Keratinocyte (primary cell): ENCODE data around the gene OMD. TPM values are rescaled to one million over a fixed set of nuclear protein-coding genes. Genes with fewer than 3 reads are reported as not detected.

Source experiments
- DNase-seq: peaks from one replicate; pipeline ENCODE4 v3.0.0-alpha.2; 2011; ENCODE audit warnings: low read depth, missing footprints, low spot score
- FAIRE-seq: peaks from 2 replicates; lab custom pipeline; 2011; peaks lifted over from hg19 to GRCh38; lab: Jason Lieb, UNC
- H2AFZ ChIP-seq: 2 replicates; pipeline ENCODE4 v1.6.0; 2012; ENCODE audit warnings: low read length, control low read depth, inconsistent platforms; ENCODE audit not compliant: control insufficient read depth
- H3K27ac ChIP-seq: 2 replicates; pipeline ENCODE4 v1.5.1; 2011; ENCODE audit warnings: low read length; ENCODE audit not compliant: control insufficient read depth, insufficient read depth
- H3K27me3 ChIP-seq: 3 replicates; pipeline ENCODE4 v1.6.0; 2011; ENCODE audit warnings: low read length; ENCODE audit not compliant: control insufficient read depth, insufficient read depth; ENCODE audit errors: extremely low read depth
- H3K36me3 ChIP-seq, 2 experiments: 2 replicates in 1 of 2; 3 replicates in 1 of 2; pipeline ENCODE4 v1.5.1; 2011; ENCODE audit warnings: low read length in 2 of 2, mild to moderate bottlenecking in 1 of 2; ENCODE audit not compliant: control insufficient read depth in 2 of 2, insufficient read depth in 2 of 2; ENCODE audit errors: extremely low read depth in 1 of 2
- H3K4me1 ChIP-seq: 3 replicates; pipeline ENCODE4 v1.5.1; 2011; ENCODE audit warnings: low read length; ENCODE audit not compliant: control insufficient read depth, insufficient read depth; ENCODE audit errors: extremely low read depth
- H3K4me2 ChIP-seq: 3 replicates; pipeline ENCODE4 v1.6.0; 2011; ENCODE audit warnings: low read depth, low read length; ENCODE audit not compliant: control insufficient read depth, insufficient read depth; ENCODE audit errors: extremely low read depth
- H3K4me3 ChIP-seq, 3 experiments: fragments of 200-600 bp in 1 of 3; sonication (generic) in 1 of 3; 2 replicates in 2 of 3; 3 replicates in 1 of 3; pipeline ENCODE4 v1.5.1; 2011 to 2016; ENCODE audit warnings: low read length in 3 of 3, mild to moderate bottlenecking in 3 of 3, control low read depth in 2 of 3, inconsistent platforms in 1 of 3, low read depth in 1 of 3, mixed read lengths in 1 of 3, mixed run types in 1 of 3, moderate library complexity in 1 of 3; ENCODE audit not compliant: control insufficient read depth in 2 of 3, insufficient read depth in 2 of 3; ENCODE audit errors: extremely low read depth in 1 of 3
- H3K79me2 ChIP-seq: 2 replicates; pipeline ENCODE4 v1.6.0; 2012; ENCODE audit warnings: low read length; ENCODE audit not compliant: control insufficient read depth, insufficient read depth
- H3K9ac ChIP-seq: 3 replicates; pipeline ENCODE4 v1.6.0; 2011; ENCODE audit warnings: low read length; ENCODE audit not compliant: control insufficient read depth, insufficient read depth; ENCODE audit errors: extremely low read depth
- H3K9me1 ChIP-seq: 3 replicates; pipeline ENCODE4 v1.6.0; 2011; ENCODE audit warnings: low read length; ENCODE audit not compliant: control insufficient read depth, insufficient read depth; ENCODE audit errors: extremely low read depth
- H3K9me3 ChIP-seq: 2 replicates; pipeline ENCODE4 v1.5.1; 2012; ENCODE audit warnings: low read depth, low read length; ENCODE audit not compliant: control insufficient read depth
- H4K20me1 ChIP-seq: 3 replicates; pipeline ENCODE4 v1.6.0; 2011; ENCODE audit warnings: low read length; ENCODE audit not compliant: control insufficient read depth, insufficient read depth; ENCODE audit errors: extremely low read depth
- EZH2 ChIP-seq: IDR thresholded peaks from one replicate; pipeline ENCODE4 v1.6.1; 2012; ENCODE audit warnings: inconsistent platforms, mild to moderate bottlenecking, low read length, moderate library complexity
- dilution Hi-C: fragments of 300-500 bp; cut with MboI; formaldehyde crosslinking; loops from one replicate; pipeline ENCODE4 v1.7.0; 2020; ENCODE audit warnings: low sequenced_read_pairs; ENCODE audit not compliant: extremely low pct_ligation_motif_present
- polyA plus RNA-seq, 5 experiments: library from polyadenylated mRNA; depleted of rRNA in 3 of 5; stranded (reverse) in 3 of 5; stranded (forward) in 1 of 5; unstranded in 1 of 5; fragments of >200 nt; gene quantifications; 1 replicate in 1 of 5; 2 replicates in 3 of 5; 3 replicates in 1 of 5; pipeline versions ENCODE4 v1.2.1 to v1.2.3, GENCODE V29; 2011 to 2012; ENCODE audit warnings: missing spikeins in 2 of 5, low read depth in 1 of 5, low replicate concordance in 1 of 5
- TF ChIP-seq, protein P1 (sequence below), 3 experiments: IDR thresholded peaks in 1 of 3; conservative IDR thresholded peaks in 1 of 3; optimal IDR thresholded peaks in 1 of 3; 2 replicates in 2 of 3; 3 replicates in 1 of 3; pipeline versions ENCODE3 to v1.5.1; 2011; ENCODE audit warnings: low read length in 3 of 3, mild to moderate bottlenecking in 3 of 3, moderate library complexity in 2 of 3, control low read depth in 1 of 3, inconsistent platforms in 1 of 3; ENCODE audit not compliant: insufficient read depth in 2 of 3; ENCODE audit errors: extremely low read depth in 1 of 3

Gene OMD
- polyA plus RNA-seq, 1 donor (not counting 4 experiments of a cell fraction or from before 2014, with no cell fraction given): not detected

DNA sequence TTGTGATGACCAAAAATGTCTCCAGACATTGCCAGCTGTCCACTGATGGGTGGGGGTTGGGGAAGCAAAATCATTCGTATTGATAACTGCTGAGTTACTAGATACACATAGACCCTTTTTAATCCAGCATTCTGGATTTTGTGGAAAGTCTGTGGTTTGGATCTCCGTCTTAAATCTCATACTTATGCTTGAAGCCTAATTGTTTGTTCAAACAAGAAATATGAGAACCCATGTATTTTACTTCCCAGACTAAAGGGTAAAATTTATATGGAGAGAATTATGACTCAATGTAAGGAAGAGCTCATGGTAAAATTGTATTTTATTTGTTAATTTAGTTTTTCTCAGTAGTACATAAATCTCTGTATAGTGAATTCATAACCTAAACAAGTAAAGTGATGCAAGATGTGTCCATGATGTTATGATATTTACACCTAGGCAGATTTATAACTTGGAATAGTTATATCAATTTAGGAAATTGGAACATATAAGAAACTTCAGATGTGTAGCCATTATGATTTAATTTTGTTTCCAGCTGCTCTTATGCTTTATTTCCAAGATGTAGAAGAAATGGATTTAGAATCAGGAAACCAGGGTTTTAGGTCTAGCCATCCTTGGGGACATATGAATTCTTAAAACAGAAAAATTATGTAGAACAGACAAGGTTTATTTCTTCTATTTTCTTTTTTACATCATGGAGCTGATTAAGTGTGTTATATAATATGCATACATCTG is 15.4 kb downstream of the OMD start:
- H3K36me3 ChIP-seq: no peaks in the 10 kb centered on the region
- H3K9me1 ChIP-seq: no peaks in the 10 kb centered on the region
- H3K27ac ChIP-seq: no peak overlapping the region
- DNase-seq (no peak), FAIRE-seq (no peak)
- H2AFZ ChIP-seq: no peak overlapping the region
- H3K4me3 ChIP-seq: no peak overlapping the region
- no peaks in the 10 kb centered on the region for H3K79me2 ChIP-seq
- no peaks in the 10 kb centered on the region for H3K27me3 ChIP-seq
- TF ChIP-seq EZH2: no peak
- TF ChIP-seq, protein P1, sequence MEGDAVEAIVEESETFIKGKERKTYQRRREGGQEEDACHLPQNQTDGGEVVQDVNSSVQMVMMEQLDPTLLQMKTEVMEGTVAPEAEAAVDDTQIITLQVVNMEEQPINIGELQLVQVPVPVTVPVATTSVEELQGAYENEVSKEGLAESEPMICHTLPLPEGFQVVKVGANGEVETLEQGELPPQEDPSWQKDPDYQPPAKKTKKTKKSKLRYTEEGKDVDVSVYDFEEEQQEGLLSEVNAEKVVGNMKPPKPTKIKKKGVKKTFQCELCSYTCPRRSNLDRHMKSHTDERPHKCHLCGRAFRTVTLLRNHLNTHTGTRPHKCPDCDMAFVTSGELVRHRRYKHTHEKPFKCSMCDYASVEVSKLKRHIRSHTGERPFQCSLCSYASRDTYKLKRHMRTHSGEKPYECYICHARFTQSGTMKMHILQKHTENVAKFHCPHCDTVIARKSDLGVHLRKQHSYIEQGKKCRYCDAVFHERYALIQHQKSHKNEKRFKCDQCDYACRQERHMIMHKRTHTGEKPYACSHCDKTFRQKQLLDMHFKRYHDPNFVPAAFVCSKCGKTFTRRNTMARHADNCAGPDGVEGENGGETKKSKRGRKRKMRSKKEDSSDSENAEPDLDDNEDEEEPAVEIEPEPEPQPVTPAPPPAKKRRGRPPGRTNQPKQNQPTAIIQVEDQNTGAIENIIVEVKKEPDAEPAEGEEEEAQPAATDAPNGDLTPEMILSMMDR (optimal IDR thresholded peaks at IDR 0.05 in 1 of 3, IDR thresholded peaks at IDR 0.05 in 1 of 3, conservative IDR thresholded peaks at IDR 0.05 in 1 of 3; ENCODE audit: extremely low read depth in 1 of 3, insufficient read depth in 2 of 3, low read length in 3 of 3): no peak
- H3K4me2 ChIP-seq: no peak overlapping the region
- H3K9ac ChIP-seq: no peak overlapping the region
- no peaks in the 10 kb centered on the region for H3K9me3 ChIP-seq
- dilution Hi-C loops: no loop called here
- H3K4me1 ChIP-seq: no peaks in the 10 kb centered on the region
- no peaks in the 10 kb centered on the region for H4K20me1 ChIP-seq

DNA sequence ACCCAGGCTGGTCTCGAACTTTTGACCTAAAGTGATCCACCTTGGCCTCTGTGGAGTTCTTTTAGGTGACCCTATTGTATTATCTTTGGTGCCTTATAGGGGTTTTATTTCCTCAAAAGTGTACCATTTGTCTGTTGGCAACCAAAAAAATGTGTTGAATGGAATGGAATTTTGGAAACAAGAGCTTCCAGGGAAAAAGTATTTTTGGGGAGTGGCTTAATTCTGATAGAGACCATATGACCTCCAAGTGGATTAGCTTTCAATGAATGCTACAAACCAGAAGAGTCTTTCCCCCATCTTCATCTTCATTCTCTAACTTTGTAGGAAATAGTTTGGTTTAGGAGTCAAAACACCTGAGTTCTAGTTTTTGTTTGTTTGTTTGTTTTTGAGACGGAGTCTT is 16.5 kb downstream of the OMD start:
- FAIRE-seq (no peak), DNase-seq (no peak)
- no peaks in the 10 kb centered on the region for H3K36me3 ChIP-seq
- H3K4me2 ChIP-seq: no peak overlapping the region
- TF ChIP-seq, protein P1 (optimal IDR thresholded peaks at IDR 0.05 in 1 of 3, IDR thresholded peaks at IDR 0.05 in 1 of 3, conservative IDR thresholded peaks at IDR 0.05 in 1 of 3; ENCODE audit: extremely low read depth in 1 of 3, insufficient read depth in 2 of 3, low read length in 3 of 3): no peak
- no peak for TF ChIP-seq EZH2
- H3K9ac ChIP-seq: no peak overlapping the region
- no peaks in the 10 kb centered on the region for H3K27me3 ChIP-seq
- H3K27ac ChIP-seq: no peak overlapping the region
- no peaks in the 10 kb centered on the region for H3K79me2 ChIP-seq
- no peaks in the 10 kb centered on the region for H4K20me1 ChIP-seq
- H3K9me1 ChIP-seq: no peaks in the 10 kb centered on the region
- no peaks in the 10 kb centered on the region for H3K4me1 ChIP-seq
- dilution Hi-C loops: no loop called here
- no peak overlapping the region for H3K4me3 ChIP-seq
- no peaks in the 10 kb centered on the region for H3K9me3 ChIP-seq
- H2AFZ ChIP-seq: no peak overlapping the region
